GM19238 (cell line): ENCODE measurements around the gene RABEP2.

Experiments used
- DNase-seq: peaks from one replicate; pipeline ENCODE4 v3.0.0; 2011; ENCODE audit warnings: low spot score; ENCODE audit not compliant: insufficient read length

RABEP2 gene

GRCh38 chr16:28859326-28859725, 65.7 kb downstream of the RABEP2 start:
- no peak for DNase-seq

- DNase-seq, result no peak
Observed at GRCh38 chr16:28858421-28858820, 66.6 kb downstream of the RABEP2 start.
